GM12872 (cell line): ENCODE data around the gene SCYGR4.

Experiments
- TF ChIP-seq, protein P1 (sequence below): IDR thresholded peaks from 3 replicates; pipeline ENCODE4 v1.5.1; 2011; ENCODE audit warnings: low read depth, mild to moderate bottlenecking, low read length, moderate library complexity; ENCODE audit not compliant: insufficient read depth

SCYGR4 gene

DNA sequence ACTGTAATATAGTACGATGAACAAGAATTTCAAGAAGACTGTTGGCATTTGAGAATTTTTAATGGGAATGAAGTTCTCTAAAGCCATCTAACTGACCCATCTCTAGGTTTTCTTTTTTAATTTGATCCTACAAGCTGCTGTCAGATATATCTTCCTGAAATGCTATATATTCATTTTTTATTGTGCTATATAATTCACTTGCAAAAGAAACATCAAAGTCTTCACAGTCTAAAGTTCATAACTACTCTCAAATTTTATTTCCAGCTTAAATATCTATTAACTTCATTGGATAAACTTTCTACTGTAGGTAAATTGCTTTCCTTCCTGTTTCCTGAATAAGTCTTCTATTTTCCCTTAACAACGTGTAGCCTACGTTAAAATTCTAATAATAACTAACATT lies 14.9 kb upstream of the SCYGR4 start:
- TF ChIP-seq, protein P1, sequence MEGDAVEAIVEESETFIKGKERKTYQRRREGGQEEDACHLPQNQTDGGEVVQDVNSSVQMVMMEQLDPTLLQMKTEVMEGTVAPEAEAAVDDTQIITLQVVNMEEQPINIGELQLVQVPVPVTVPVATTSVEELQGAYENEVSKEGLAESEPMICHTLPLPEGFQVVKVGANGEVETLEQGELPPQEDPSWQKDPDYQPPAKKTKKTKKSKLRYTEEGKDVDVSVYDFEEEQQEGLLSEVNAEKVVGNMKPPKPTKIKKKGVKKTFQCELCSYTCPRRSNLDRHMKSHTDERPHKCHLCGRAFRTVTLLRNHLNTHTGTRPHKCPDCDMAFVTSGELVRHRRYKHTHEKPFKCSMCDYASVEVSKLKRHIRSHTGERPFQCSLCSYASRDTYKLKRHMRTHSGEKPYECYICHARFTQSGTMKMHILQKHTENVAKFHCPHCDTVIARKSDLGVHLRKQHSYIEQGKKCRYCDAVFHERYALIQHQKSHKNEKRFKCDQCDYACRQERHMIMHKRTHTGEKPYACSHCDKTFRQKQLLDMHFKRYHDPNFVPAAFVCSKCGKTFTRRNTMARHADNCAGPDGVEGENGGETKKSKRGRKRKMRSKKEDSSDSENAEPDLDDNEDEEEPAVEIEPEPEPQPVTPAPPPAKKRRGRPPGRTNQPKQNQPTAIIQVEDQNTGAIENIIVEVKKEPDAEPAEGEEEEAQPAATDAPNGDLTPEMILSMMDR: no peak

DNA sequence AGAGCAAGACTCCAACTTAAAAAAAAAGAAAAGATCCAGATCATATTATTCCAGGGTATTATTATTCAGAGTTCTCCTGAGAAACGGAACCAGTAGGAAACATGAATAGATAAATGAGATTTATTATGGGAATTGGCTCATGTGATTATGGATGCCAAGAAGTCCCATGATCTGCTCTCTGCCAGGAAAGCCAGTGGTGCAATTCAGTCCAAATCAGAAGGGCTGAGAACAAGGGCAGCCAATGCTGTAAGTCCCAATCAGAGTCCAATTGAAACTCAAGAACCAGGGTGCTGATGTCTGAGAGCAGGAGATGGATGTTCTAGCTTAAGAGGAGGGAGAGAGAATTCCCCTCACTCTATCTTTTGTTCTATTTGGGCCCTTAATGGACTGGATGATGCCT lies 10.8 kb upstream of the SCYGR4 start:
- TF ChIP-seq, protein P1: no peak

DNA sequence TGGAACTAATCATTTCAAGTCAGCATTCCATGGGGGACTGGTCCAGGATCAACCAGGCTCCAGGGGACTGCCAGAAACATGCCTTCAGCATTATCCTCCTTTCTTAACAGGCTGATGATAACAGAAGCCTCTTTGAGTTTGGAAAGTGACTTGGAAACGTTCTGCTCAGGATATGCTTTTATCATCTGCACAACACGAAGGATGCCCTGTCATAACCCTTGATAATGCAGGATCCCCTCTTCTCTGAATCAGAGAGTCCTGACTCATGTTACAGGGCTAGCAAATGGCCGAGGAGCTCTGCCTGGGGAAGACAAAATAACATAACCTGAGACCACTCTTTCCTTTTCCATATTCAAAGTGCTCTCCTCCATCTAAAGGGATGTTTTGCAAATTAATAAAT lies 9.4 kb upstream of the SCYGR4 start:
- TF ChIP-seq, protein P1: no peak

DNA sequence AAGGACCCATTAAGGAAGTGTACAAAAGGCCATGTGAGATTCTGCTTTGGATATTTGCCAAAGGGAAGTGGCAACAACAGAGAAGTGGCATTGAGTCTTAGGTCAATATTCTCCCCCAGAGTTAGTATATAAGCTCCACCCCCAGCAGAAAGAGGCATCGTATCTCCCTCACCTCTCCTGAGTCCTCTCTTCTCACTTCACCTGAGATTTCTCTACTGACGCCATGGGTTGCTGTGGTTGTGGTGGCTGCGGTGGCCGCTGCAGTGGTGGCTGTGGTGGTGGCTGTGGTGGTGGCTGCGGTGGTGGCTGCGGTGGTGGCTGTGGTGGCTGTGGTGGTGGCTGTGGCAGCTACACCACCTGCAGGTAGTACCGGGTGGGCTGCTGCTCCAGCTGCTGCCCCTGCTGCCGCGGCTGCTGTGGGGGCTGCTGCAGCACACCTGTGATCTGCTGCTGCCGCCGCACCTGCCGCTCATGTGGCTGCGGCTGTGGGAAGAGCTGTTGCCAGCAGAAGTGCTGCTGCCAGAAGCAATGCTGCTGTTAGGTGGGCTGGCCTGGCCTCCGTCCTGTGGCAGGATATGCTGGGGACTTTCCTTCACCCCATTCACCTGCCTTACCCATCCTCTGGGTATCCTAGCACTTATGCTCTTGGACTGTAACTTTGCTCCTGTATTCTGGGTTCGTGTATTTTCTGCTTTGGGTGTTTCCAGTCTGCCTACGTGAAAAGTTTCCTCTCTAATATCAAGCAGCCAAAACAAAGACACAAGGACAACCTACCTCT lies 8.5 kb upstream of the SCYGR4 start:
- TF ChIP-seq, protein P1: no peak

DNA sequence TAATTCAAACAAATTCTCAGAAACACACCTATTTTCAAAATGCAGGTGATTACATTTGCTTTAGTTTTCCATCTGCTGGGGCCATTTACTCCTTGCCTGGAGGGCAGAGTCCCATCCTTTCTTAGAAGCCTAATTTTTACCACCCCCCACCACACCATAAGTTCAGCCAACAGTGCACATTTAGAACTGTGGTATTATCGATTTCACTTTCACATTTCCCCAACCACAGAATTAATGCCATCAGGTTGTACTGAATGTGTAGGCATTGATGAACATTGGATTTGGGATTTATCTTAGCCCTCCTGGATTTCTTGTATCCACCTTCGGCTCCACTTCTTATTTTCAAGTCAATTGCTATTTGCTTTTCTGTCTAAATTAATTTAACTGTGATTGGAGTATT lies 7.2 kb upstream of the SCYGR4 start:
- TF ChIP-seq, protein P1: no peak

DNA sequence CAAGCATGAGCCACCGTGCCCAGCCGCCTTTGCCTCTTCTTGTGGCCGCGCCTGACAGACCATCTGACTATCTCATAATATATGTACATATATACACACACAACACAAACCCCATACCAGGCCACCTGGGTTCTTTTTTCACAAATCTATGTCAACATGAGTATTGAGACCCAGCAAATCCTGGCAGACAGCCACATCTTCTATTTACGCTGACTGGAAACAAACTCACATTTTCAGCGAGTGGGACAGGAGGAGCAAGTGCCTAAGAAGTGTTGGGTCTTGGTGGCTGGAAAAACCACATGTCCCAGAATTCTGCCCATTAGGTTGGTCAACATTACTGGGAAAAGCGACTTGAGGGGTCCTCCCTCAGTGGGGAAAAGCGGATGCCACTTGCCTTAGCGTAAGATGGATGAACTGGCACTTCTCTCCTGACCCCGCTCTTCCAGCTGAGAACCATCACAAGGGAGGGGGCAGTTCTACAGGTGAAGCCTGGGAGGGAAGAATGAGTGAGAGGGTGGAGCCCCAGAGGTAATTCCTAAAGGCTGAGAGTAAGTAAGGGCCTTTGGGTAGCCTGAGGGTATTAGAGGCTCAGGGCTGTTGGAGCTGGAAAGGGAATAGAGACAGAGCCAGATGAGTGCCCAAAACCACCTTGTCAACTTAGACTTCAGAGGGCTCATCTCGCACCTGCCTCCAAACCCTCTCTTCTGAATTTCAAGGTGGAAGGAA lies 4.6 kb upstream of the SCYGR4 start:
- TF ChIP-seq, protein P1: no peak

DNA sequence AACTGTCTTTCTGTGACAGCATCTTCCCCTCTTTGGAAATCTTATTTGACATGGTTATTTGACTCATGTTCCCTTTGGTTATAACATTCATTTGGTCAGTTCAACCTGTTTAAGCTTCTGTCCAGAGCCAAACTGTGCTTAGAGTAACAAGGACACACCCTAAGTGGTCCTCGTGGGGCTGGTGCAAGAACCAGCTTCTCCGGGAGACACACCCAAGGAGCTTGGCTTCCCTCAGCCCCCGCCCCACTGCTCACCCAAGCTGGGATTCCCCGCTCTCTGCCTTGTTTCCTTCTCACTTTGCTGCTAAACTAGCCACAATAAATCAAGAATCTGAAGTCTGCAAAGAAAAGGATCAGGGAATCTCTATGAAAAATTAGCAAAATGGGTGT lies 4.0 kb upstream of the SCYGR4 start:
- TF ChIP-seq, protein P1: no peak
